ENCODE results near the gene SNRNP70.

- TF ChIP-seq TOX (CRISPR knock-in tag; IDR thresholded peaks at IDR 0.05; ENCODE audit: borderline replicate concordance) (no peak), ZFP30 (CRISPR knock-in tag; IDR thresholded peaks at IDR 0.05) (no peak), RARB (CRISPR knock-in tag; IDR thresholded peaks at IDR 0.05) (no peak)
- TF ChIP-seq, protein P1, sequence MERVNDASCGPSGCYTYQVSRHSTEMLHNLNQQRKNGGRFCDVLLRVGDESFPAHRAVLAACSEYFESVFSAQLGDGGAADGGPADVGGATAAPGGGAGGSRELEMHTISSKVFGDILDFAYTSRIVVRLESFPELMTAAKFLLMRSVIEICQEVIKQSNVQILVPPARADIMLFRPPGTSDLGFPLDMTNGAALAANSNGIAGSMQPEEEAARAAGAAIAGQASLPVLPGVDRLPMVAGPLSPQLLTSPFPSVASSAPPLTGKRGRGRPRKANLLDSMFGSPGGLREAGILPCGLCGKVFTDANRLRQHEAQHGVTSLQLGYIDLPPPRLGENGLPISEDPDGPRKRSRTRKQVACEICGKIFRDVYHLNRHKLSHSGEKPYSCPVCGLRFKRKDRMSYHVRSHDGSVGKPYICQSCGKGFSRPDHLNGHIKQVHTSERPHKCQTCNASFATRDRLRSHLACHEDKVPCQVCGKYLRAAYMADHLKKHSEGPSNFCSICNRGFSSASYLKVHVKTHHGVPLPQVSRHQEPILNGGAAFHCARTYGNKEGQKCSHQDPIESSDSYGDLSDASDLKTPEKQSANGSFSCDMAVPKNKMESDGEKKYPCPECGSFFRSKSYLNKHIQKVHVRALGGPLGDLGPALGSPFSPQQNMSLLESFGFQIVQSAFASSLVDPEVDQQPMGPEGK (CRISPR knock-in tag; IDR thresholded peaks at IDR 0.05; ENCODE audit: borderline replicate concordance) = no peak
Measured at GRCh38 chr19:49118565-49119410, 33.5 kb downstream of the SNRNP70 start, which contains the start of gene C19orf73.

All from SK-N-SH treated with all-trans-retinoic acid at 6 μM for 48 hours (cell line).